OCI-LY7 (cell line): ENCODE measurements around the gene NUDCD3. TPM values are rescaled to one million over a fixed set of nuclear protein-coding genes. Genes with fewer than 3 reads are reported as not detected.

ENCODE experiments used
- BruUV-seq: library from RNA; stranded (reverse); fragments of 400-500 nt; replicated peaks from 2 replicates; lab custom pipeline; 2021; lab: Mats Ljungman, UMichigan
- CTCF ChIA-PET: fragments of 300-600 bp; sonication (Branson Sonifier 250); formaldehyde crosslinking; loops from one replicate; lab custom pipeline; 2022; ENCODE audit warnings: antibody characterized with exemption; ENCODE audit not compliant: unreplicated experiment; lab: Charles Lee
- POLR2A ChIA-PET: fragments of 300-600 bp; sonication (Branson Sonifier 250); formaldehyde crosslinking; loops from one replicate; lab custom pipeline; 2022; ENCODE audit warnings: antibody characterized with exemption; lab: Charles Lee
- DNase-seq: peaks from one replicate; pipeline ENCODE4 v3.0.0-alpha.2; 2015; ENCODE audit warnings: low spot score
- H2AFZ ChIP-seq: fragments of 200-600 bp; sonication (generic), shearing (Covaris generic); 2 replicates; pipeline ENCODE4 v1.6.1; 2014; ENCODE audit warnings: mild to moderate bottlenecking, antibody characterized with exemption, low read length, moderate library complexity
- H3K27ac ChIP-seq: fragments of 200-600 bp; sonication (generic); 2 replicates; pipeline ENCODE4 v1.5.1; 2014; ENCODE audit warnings: mixed run types, low read depth, mild to moderate bottlenecking, moderate library complexity, low read length, inconsistent platforms; ENCODE audit not compliant: poor library complexity, severe bottlenecking
- H3K36me3 ChIP-seq: fragments of 200-600 bp; sonication (generic); 2 replicates; pipeline ENCODE4 v1.6.1; 2014; ENCODE audit warnings: mild to moderate bottlenecking, antibody characterized with exemption, low read length, moderate library complexity, mixed read lengths; ENCODE audit not compliant: insufficient read depth
- H3K4me1 ChIP-seq: fragments of 200-600 bp; sonication (generic); 2 replicates; pipeline ENCODE4 v1.5.1; 2014; ENCODE audit warnings: mild to moderate bottlenecking, low read length; ENCODE audit not compliant: insufficient read depth, poor library complexity, severe bottlenecking
- H3K4me2 ChIP-seq: fragments of 200-600 bp; sonication (generic); 2 replicates; pipeline ENCODE4 v1.6.1; 2014; ENCODE audit warnings: mild to moderate bottlenecking, low read length
- H3K4me3 ChIP-seq: fragments of 200-600 bp; sonication (generic); 2 replicates; pipeline ENCODE4 v1.5.1; 2014; ENCODE audit warnings: mild to moderate bottlenecking, low read depth, low read length; ENCODE audit not compliant: poor library complexity, severe bottlenecking
- H3K79me2 ChIP-seq: fragments of 200-600 bp; sonication (generic); 2 replicates; pipeline ENCODE4 v1.6.1; 2016; ENCODE audit warnings: low read depth, mild to moderate bottlenecking, low read length, moderate library complexity, mixed read lengths; ENCODE audit not compliant: insufficient read depth
- H3K9me2 ChIP-seq: fragments of 200-600 bp; sonication (generic); 2 replicates; pipeline ENCODE4 v1.6.1; 2016; ENCODE audit warnings: mild to moderate bottlenecking, low read length, mixed read lengths; ENCODE audit not compliant: insufficient read depth
- H3K9me3 ChIP-seq: fragments of 200-600 bp; sonication (generic); 2 replicates; pipeline ENCODE4 v1.6.1; 2014; ENCODE audit warnings: mild to moderate bottlenecking, mixed run types, low read length, mixed read lengths
- H4K20me1 ChIP-seq: fragments of 200-600 bp; sonication (generic); 2 replicates; pipeline ENCODE4 v1.6.1; 2014; ENCODE audit warnings: mild to moderate bottlenecking, antibody characterized with exemption, low read length, moderate library complexity, mixed read lengths; ENCODE audit not compliant: insufficient read depth
- EZH2phosphoT487 ChIP-seq: fragments of 200-600 bp; sonication (generic); IDR thresholded peaks from 2 replicates; pipeline ENCODE4 v1.6.1; 2018; ENCODE audit warnings: low read depth, borderline replicate concordance, mild to moderate bottlenecking, mixed run types, antibody characterized with exemption, low read length, moderate library complexity, mixed read lengths
- intact Hi-C: fragments of 100-400 bp; cut with micrococcal nuclease; formaldehyde crosslinking; loops from one replicate; pipeline ENCODE4 v1.10.0; 2022; ENCODE audit not compliant: unreplicated experiment
- total RNA-seq, 2 experiments: library from RNA; depleted of rRNA in 1 of 2; stranded (reverse); fragments of >200 nt in 1 of 2; shearing (Covaris generic) in 1 of 2; gene quantifications; 2 replicates each; pipeline ENCODE4 v1.2.3, GENCODE V29; 2014 to 2022
- TF ChIP-seq, protein P1 (sequence below): fragments of 200-600 bp; sonication (generic); conservative IDR thresholded peaks from 2 replicates; pipeline ENCODE4 v1.5.1; 2014; ENCODE audit warnings: mild to moderate bottlenecking, antibody characterized with exemption, low read length, moderate library complexity, mixed read lengths

Gene NUDCD3
- total RNA-seq, 2 experiments from 2014 or later, result 57.0 to 108 TPM

DNA sequence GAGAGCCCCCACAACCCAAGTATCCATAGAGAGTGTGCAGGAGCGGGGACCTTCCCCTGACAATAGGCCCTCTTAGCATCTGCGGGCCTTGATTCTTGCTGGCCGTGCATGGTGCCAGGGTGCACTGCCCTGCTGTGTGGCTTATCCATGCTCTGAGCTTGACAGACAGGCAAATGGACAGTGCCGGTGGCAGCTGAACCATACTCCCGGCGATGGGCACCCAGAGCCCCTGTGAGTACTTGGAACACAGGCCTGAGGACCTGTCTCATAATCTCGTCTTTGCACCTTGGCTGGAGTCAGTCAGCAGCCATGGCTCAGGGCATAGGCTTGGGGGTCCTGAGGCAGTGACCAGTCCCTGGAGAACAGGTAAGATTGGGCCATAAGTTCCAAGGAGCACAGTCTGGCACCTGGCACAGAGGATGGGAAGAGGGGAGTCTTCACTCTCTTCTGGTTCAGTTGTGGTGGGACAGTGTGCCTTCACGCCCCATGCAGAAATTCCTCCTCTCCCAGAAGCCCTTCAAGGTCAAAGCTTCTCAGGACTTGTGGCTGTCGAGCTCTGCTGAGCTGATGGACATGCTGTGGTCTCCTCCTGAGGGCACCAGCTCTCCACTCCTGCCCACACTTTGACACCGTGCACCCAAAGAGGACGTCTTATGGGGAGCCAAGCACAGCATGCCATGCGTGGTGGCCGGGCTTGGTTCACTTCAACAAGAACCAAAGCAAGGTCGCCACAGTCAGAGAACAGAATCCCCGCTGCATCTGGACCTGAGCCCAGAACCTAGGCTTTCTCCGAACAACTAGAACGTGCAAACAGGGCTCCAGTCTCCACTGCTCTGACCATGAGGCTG lies 105.6 kb downstream of the NUDCD3 start:
- no peaks in the 10 kb centered on the region for H3K9me2 ChIP-seq
- H3K27ac ChIP-seq, result no peak overlapping the region
- TF ChIP-seq EZH2phosphoT487, result no peak
- TF ChIP-seq, protein P1, sequence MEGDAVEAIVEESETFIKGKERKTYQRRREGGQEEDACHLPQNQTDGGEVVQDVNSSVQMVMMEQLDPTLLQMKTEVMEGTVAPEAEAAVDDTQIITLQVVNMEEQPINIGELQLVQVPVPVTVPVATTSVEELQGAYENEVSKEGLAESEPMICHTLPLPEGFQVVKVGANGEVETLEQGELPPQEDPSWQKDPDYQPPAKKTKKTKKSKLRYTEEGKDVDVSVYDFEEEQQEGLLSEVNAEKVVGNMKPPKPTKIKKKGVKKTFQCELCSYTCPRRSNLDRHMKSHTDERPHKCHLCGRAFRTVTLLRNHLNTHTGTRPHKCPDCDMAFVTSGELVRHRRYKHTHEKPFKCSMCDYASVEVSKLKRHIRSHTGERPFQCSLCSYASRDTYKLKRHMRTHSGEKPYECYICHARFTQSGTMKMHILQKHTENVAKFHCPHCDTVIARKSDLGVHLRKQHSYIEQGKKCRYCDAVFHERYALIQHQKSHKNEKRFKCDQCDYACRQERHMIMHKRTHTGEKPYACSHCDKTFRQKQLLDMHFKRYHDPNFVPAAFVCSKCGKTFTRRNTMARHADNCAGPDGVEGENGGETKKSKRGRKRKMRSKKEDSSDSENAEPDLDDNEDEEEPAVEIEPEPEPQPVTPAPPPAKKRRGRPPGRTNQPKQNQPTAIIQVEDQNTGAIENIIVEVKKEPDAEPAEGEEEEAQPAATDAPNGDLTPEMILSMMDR, result no peak
- no peak overlapping the region for H2AFZ ChIP-seq
- BruUV-seq, result no TSS peak
- ChIA-PET POLR2A (interaction anchor here (0.6 kb wide), 1 partner anchor 103 kb away, joined by 3 read pairs; no protein-coding TSS in a partner anchor), CTCF (no interaction called here)
- H3K79me2 ChIP-seq, result no peaks in the 10 kb centered on the region
- no peaks in the 10 kb centered on the region for H3K4me1 ChIP-seq
- no peak overlapping the region for H3K4me3 ChIP-seq
- intact Hi-C loops, result no loop called here
- no peak overlapping the region for H3K4me2 ChIP-seq
- H3K9me3 ChIP-seq, result no peaks in the 10 kb centered on the region
- H4K20me1 ChIP-seq, result no peaks in the 10 kb centered on the region
- DNase-seq, result no peak
- H3K36me3 ChIP-seq, result peaks cover 34% of the 10 kb centered on the region; the same call in 1 of the 2 replicates

DNA sequence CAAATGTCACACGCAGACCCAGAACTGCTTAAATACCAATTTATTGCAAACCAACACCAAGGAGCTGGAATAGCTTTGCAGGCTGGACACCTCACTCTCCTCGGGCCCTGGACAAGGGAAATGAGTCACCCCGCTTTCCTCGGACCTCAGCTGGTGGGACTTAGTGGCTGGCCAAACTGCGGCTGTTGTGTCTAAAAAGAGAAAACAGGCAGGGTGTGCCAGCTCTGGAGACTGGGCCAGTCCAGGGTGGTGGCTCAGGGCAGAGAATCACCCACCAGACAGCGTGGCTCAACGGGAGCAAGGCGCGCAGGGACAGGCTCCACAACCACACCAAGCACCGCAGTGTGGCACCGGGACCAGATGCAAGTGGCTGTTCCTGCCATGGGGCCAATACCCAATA lies 106.9 kb downstream of the NUDCD3 start:
- no peaks in the 10 kb centered on the region for H3K9me3 ChIP-seq
- ChIA-PET POLR2A (no interaction called here), CTCF (no interaction called here)
- no peaks in the 10 kb centered on the region for H4K20me1 ChIP-seq
- no peak overlapping the region for H2AFZ ChIP-seq
- intact Hi-C loops, result no loop called here
- no peaks in the 10 kb centered on the region for H3K9me2 ChIP-seq
- H3K36me3 ChIP-seq, result peaks cover 22% of the 10 kb centered on the region; the same call in 1 of the 2 replicates
- no peak overlapping the region for H3K4me3 ChIP-seq
- H3K79me2 ChIP-seq, result no peaks in the 10 kb centered on the region
- H3K27ac ChIP-seq, result no peak overlapping the region
- H3K4me2 ChIP-seq, result no peak overlapping the region
- no peak for DNase-seq
- peaks cover 5% of the 10 kb centered on the region for H3K4me1 ChIP-seq
- BruUV-seq, result no TSS peak
- TF ChIP-seq, protein P1, result no peak
- no peak for TF ChIP-seq EZH2phosphoT487
